GM21447 (cell line): Measurements from ENCODE around the gene RBM20.
A peak's percentile ranks its signal among the peaks of the same experiment; 100 is the strongest.

Experiments used
- ATAC-seq: cut with Tn5 transposase; IDR thresholded peaks from one replicate; pipeline ENCODE4 v1.9.1; 2021; ENCODE audit not compliant: unreplicated experiment

Gene RBM20

GRCh38 chr10:110803830-110804338 lies 159.7 kb downstream of the RBM20 start:
- peak; percentile 48 for ATAC-seq

GRCh38 chr10:110804376-110804775 lies 160.2 kb downstream of the RBM20 start:
- ATAC-seq: no peak

GRCh38 chr10:110805292-110805691 lies 161.2 kb downstream of the RBM20 start:
- ATAC-seq: no peak

- ATAC-seq: no peak
These were observed 162.2 kb downstream of the RBM20 start for GRCh38 chr10:110806335-110806734.

- ATAC-seq: no peak
These were observed 164.0 kb downstream of the RBM20 start for GRCh38 chr10:110808123-110808522.

GRCh38 chr10:110808615-110809014 lies 164.5 kb downstream of the RBM20 start:
- no peak for ATAC-seq

- no peak for ATAC-seq
These were observed 166.5 kb downstream of the RBM20 start for GRCh38 chr10:110810625-110811024.

GRCh38 chr10:110811791-110812581 lies 167.8 kb downstream of the RBM20 start:
- no peak for ATAC-seq

- no peak for ATAC-seq
These were observed 168.4 kb downstream of the RBM20 start for GRCh38 chr10:110812583-110812982.

- no peak for ATAC-seq
These were observed 169.8 kb downstream of the RBM20 start for GRCh38 chr10:110813743-110814472.

- peak; percentile 46 for ATAC-seq
These were observed 171.3 kb downstream of the RBM20 start for GRCh38 chr10:110815354-110816004.

- peak; percentile 42 for ATAC-seq
These were observed 173.5 kb downstream of the RBM20 start for GRCh38 chr10:110817614-110818013.

- ATAC-seq: no peak
These were observed 174.4 kb downstream of the RBM20 start for GRCh38 chr10:110818311-110819256.

GRCh38 chr10:110820321-110820814 lies 176.2 kb downstream of the RBM20 start:
- no peak for ATAC-seq

- no peak for ATAC-seq
These were observed 177.4 kb downstream of the RBM20 start for GRCh38 chr10:110821508-110821907.

- ATAC-seq: no peak
These were observed 178.0 kb downstream of the RBM20 start for GRCh38 chr10:110822035-110822711.

- ATAC-seq: no peak
These were observed 178.7 kb downstream of the RBM20 start for GRCh38 chr10:110822712-110823311.

- ATAC-seq: no peak
These were observed 180.0 kb downstream of the RBM20 start for GRCh38 chr10:110824152-110824441.

GRCh38 chr10:110824660-110825059 lies 180.5 kb downstream of the RBM20 start:
- ATAC-seq: no peak

GRCh38 chr10:110825508-110825907 lies 181.4 kb downstream of the RBM20 start:
- no peak for ATAC-seq
